Epithelial cell of umbilical artery (primary cell): ENCODE results near the gene EGR1. TPM values are rescaled to one million over a fixed set of nuclear protein-coding genes. Genes with fewer than 3 reads are reported as not detected.

Experiments
- total RNA-seq: library from RNA; depleted of rRNA; stranded (reverse); fragments of >200 nt; gene quantifications from 2 replicates; pipeline ENCODE4 v1.2.3, GENCODE V29; 2014

The EGR1 gene
- total RNA-seq = 0.97 and 1.4 TPM in 2 replicates

DNA sequence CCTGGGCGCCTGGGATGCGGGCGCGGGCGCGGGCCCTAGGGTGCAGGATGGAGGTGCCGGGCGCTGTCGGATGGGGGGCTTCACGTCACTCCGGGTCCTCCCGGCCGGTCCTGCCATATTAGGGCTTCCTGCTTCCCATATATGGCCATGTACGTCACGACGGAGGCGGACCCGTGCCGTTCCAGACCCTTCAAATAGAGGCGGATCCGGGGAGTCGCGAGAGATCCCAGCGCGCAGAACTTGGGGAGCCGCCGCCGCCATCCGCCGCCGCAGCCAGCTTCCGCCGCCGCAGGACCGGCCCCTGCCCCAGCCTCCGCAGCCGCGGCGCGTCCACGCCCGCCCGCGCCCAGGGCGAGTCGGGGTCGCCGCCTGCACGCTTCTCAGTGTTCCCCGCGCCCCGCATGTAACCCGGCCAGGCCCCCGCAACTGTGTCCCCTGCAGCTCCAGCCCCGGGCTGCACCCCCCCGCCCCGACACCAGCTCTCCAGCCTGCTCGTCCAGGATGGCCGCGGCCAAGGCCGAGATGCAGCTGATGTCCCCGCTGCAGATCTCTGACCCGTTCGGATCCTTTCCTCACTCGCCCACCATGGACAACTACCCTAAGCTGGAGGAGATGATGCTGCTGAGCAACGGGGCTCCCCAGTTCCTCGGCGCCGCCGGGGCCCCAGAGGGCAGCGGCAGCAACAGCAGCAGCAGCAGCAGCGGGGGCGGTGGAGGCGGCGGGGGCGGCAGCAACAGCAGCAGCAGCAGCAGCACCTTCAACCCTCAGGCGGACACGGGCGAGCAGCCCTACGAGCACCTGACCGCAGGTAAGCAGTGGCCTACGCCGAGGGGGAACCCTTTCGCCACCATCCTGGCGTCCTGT, at the start of gene EGR1:
TSS of gene EGR1 (plus strand) at position 219 of the 864 bp plus-strand sequence. CDS start at position 502, 283 bp downstream.

DNA sequence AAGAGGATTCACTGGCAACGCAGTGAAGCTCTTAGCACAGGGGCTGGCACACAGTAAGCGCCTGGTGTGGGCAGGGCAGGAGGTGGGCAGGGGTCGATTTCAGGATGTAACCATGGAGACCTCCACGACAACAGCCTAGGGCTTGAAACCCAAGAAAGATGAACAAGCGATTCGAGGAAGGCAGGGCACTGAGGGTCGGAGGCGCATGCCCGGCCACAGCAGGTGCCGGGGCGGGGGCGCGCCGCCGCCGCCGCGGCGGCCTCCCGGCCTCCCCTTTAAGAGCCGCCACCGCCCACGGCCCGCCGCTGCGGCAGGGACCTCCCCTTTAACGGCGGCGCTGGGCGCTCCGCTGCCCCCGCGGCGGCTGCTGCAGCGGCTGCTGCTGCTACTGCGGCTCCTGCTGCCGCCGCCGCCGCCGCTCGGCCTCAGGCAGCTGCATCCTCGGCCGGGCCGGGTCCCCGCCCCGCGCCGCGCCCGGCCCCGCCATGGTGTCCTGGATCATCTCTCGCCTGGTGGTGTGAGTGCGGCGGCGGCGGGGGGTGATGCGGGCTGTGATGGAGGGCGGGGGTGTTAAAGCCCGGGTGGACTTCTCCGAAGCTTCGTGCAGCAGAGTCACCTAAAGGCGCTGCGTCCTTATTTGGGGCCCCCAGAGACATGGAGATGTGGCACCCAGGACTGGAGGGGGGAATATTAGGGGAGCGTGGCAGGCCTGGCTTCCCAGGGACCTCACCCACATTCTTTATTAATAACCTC, 26.4 kb upstream of the EGR1 start, which contains the start of gene REEP2:
TSS of gene REEP2 (plus strand) at position 334 of the 753 bp plus-strand sequence. CDS start at position 486, 152 bp downstream.

Other genes starting within 250 kb of the EGR1 start
- gene GFRA3, start 190.9 kb upstream of the EGR1 start, total RNA-seq = not detected in 2 replicates
- 9.0 and 9.4 TPM in 2 replicates for gene CDC25C, start 133.7 kb upstream of the EGR1 start, total RNA-seq
- gene FAM53C, start 127.2 kb upstream of the EGR1 start, total RNA-seq = 28.6 and 31.5 TPM in 2 replicates
- 37.4 and 43.6 TPM in 2 replicates for gene KDM3B, start 112.8 kb upstream of the EGR1 start, total RNA-seq
- gene REEP2, start 26.4 kb upstream of the EGR1 start, total RNA-seq = 1.4 and 3.2 TPM in 2 replicates
- 139 and 145 TPM in 2 replicates for gene ETF1, start 77.8 kb downstream of the EGR1 start, total RNA-seq
- gene HSPA9, start 109.9 kb downstream of the EGR1 start, total RNA-seq = 287 and 389 TPM in 2 replicates